SHP77 treated with DMSO at 0.1 percent for 48 hours (cell line): ENCODE measurements around the gene TRIM68.

ENCODE experiments used
- DNase-seq: peaks from one replicate; lab custom pipeline; 2025; lab: John Stamatoyannopoulos, UW

Gene TRIM68

GRCh38 chr11:4606231-4607015, 1.6 kb downstream of the TRIM68 start:
- no peak for DNase-seq

- DNase-seq = no peak
Measured at GRCh38 chr11:4605057-4605456, 3.0 kb downstream of the TRIM68 start.

- no peak for DNase-seq
Measured at GRCh38 chr11:4593739-4594138, 14.3 kb downstream of the TRIM68 start, which contains the start of gene OR52I1. TSS of gene OR52I1 (plus strand) at chr11:4594039. CDS start at chr11:4594039, 0 bp downstream.

- no peak for DNase-seq
Measured at GRCh38 chr11:4589017-4589416, 19.0 kb downstream of the TRIM68 start.

- no peak for DNase-seq
Measured at GRCh38 chr11:4581443-4581842, 26.6 kb downstream of the TRIM68 start, which contains the start of gene OR52I2. TSS of gene OR52I2 (plus strand) at chr11:4581743.

GRCh38 chr11:4580124-4580523, 27.9 kb downstream of the TRIM68 start:
- no peak for DNase-seq

GRCh38 chr11:4578624-4579023, 29.4 kb downstream of the TRIM68 start:
- no peak for DNase-seq

- no peak for DNase-seq
Measured at GRCh38 chr11:4577761-4578160, 30.3 kb downstream of the TRIM68 start.

- no peak for DNase-seq
Measured at GRCh38 chr11:4576880-4577279, 31.2 kb downstream of the TRIM68 start.

GRCh38 chr11:4569075-4569474, 39.0 kb downstream of the TRIM68 start:
- no peak for DNase-seq

- no peak for DNase-seq
Measured at GRCh38 chr11:4565371-4565770, 42.7 kb downstream of the TRIM68 start.

GRCh38 chr11:4560467-4560866, 47.6 kb downstream of the TRIM68 start:
- no peak for DNase-seq

GRCh38 chr11:4559527-4560440, 48.2 kb downstream of the TRIM68 start:
- no peak for DNase-seq

- no peak for DNase-seq
Measured at GRCh38 chr11:4551346-4551979, 56.6 kb downstream of the TRIM68 start.
